ENCODE measurements around the gene CCSER1.
"Not testable (repeated sequence)": the region's sequence is repeated elsewhere in the genome, so short reads cannot be mapped to it uniquely, and the experiment has no call there.

The CCSER1 gene

GRCh38 chr4:91258326-91258725, 1131.1 kb downstream of the CCSER1 start:
- no peak for DNase-seq

DNA sequence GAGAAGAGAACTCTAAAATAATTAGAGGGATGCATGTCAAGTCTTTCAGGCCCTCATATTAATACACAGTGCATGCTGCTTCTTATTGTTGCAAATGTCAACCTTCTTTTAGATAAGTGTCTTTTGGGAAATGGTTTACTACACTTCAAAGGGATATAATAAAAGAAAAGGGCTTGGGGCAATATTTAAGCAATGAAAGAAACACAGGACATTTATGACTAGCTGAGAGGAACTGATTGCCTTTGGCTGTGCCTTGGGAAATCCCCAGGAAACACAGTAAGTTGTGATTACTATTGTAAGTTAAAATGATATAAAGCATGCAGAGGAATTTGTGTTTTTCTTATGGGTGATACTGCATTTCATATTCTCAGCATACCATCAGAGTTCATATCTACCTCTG, 1140.3 kb downstream of the CCSER1 start:
- no peak for DNase-seq

- DNase-seq: not testable (repeated sequence)
Measured at GRCh38 chr4:91268481-91268880, 1141.3 kb downstream of the CCSER1 start.

- no peak for DNase-seq
Measured at GRCh38 chr4:91268913-91269312, 1141.7 kb downstream of the CCSER1 start.

DNA sequence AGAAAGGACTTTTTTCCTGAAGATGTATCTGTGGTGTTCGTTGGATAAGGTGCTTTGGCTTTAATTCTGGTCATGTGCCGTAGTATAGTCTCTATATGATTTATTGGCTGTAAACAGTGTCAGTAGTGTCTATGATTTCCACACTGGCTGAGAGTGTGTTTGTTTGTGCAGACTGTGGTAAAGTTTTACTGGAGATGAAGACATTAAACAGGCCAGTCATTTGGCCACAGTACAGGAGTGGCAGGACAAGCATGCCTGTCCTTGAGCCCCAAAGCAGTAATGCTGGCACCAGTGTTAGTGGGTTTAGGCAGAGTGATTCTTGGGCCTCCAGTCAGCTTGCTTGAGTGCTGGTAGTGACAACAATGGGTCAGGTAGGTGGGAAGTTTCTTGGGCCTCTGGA, 1152.7 kb downstream of the CCSER1 start:
- DNase-seq: no peak

DNA sequence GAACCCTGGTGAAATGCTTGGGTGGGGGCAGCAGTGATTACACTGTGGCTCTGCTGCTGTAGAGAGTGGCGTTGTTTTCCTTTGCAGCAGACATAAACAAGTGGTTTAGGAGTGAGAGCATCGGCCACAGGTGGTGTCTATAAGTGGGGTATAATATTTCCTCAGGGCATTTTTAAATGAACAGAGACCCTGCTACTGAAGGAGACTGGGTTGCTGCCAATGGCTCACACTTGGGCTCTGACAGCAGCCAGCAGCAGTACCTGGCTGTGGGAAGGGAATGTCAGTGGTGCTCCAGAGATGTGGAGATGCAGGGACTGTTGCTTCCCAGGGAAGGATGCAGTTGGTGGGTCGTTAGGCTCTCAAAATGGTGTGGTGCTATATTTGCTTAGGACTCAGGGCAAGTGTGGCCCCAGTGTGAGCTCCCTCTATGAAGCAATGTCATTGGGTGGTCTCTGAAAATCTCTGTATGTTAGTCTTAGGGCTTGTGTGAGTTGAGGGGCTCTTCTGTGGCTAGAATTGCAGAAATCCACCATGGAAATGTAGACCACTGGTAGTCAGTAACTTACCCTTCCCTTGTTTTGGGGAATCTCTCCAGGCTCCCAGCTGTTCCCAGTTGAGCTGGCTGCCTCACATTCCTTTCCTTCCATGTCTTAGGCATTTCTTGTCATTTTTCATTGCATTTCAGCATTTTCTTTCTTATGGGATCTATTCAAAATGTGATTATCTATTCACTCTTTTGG, 1153.5 kb downstream of the CCSER1 start:
- no peak for DNase-seq

GRCh38 chr4:91282217-91282616, 1155.0 kb downstream of the CCSER1 start:
- DNase-seq: no peak

DNA sequence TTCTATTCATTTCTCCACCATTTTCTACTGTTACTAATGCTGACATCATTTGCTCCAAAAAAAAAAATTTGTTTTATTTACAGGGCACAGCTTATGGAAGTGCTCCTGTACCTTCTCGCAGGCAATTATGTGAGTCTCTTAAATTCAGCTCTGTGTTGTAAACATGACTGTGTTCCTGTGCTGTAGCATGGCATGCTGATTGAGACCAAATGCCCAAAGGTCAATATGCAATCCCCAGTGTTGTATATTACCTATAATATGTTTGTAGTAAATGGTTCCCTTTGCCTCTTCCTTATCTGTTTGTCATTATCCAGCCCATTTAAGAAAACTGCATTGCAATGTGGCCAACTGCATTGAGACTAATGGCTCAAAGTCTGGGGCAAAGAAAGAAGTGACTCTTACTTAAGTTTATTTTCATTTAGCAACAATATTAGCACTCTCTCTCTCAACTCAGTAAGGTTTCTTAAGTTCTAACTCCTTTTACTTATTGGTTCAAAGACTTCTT, 1156.6 kb downstream of the CCSER1 start:
- DNase-seq: no peak

DNA sequence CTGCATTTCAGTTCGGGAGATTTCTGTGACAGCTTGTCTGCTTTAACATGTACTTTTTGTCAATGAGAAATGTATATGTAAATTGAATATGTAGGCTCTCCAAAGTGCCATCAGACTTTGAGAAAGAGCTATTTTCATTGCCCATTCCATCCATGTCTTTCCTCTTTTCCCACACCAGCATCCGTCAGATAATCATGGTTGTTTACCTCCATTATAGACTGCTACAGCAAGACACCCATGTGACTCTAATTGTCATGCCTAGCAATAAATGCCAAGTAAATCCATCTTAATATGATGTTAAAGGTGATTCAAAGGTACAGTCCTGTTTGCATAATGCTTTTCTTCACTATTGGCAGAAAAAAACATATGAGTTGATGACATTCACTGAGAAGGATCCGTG, 1157.3 kb downstream of the CCSER1 start:
- no peak for DNase-seq

DNA sequence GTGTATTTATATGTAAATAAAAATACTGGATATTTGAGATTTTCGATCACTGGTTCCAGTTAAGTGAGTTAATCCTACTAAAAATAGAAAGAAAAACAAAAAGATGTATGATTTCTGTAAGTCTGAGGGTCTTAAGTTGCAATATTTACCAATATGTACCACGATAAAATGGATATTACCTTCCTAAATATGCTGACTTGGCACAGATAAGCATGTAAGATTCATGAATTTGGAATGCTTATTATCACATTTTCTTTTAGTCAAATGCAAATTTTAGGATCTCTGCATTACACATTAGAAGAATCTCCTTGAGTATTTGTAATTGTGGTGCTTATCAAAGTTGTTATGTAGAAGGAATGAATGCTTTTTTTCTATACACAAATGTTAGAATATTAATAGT, 1158.3 kb downstream of the CCSER1 start:
- DNase-seq: no peak

- DNase-seq: no peak
Measured at GRCh38 chr4:91288702-91289311, 1161.6 kb downstream of the CCSER1 start.

- DNase-seq: no peak
Measured at GRCh38 chr4:91298156-91298700, 1171.0 kb downstream of the CCSER1 start.

DNA sequence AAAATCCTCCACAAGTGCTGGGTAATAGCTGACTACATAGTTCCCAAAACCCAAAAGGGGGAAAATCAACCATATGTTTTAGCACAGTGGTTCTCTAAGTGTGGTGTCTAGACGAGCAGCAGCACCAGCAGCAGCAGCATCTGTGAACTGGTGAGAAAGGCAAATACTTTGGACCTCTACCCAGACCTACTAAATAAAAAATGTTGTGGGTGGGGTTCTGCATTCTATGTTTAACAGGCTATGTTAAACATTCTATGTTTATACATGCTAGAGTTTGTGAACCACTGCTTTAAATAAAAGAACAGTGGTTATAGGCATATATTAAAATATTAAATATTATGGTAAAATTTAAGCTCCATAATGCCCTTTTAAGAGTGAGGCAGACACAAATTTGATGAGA, 1171.6 kb downstream of the CCSER1 start:
- DNase-seq: no peak

DNA sequence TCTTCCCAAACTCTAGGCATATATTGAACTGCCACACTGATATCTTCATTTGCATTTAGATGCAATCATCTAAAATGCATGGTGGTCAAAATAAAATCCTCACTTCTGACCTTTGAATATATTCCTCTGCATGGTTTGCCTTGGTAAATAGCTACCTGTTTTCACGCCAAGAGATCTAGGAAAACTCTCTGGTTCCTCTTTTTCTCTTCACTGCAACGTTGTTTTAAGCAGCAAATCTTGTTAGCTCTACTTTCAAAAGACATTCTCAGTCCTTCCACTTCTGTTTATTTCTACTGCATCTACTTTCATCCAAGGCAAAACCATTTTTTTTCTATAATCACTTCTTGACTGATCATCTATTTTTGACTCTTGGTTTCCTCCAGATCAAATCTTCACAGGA, 1174.9 kb downstream of the CCSER1 start:
- no peak for DNase-seq

- no peak for DNase-seq
Measured at GRCh38 chr4:91304292-91304691, 1177.1 kb downstream of the CCSER1 start.

DNA sequence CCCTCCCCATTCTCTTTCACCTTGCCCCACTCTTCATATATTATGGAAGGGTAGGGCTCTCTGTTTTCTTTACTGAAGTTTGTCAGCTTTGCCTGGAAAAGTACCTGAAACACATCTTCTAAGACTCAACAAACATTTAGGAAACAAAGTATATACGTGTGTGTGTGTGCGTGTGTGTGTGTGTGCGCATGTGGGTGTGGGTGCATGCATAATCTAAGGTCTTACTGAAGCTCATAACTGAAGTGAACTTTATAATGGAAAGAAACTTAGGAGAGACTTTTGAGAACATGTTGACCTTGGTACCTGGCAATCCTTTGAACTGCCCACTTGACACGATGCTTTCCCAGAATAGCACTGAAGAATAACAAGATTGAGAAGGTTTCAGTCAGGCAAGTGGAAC, 1190.2 kb downstream of the CCSER1 start:
- DNase-seq: no peak

DNA sequence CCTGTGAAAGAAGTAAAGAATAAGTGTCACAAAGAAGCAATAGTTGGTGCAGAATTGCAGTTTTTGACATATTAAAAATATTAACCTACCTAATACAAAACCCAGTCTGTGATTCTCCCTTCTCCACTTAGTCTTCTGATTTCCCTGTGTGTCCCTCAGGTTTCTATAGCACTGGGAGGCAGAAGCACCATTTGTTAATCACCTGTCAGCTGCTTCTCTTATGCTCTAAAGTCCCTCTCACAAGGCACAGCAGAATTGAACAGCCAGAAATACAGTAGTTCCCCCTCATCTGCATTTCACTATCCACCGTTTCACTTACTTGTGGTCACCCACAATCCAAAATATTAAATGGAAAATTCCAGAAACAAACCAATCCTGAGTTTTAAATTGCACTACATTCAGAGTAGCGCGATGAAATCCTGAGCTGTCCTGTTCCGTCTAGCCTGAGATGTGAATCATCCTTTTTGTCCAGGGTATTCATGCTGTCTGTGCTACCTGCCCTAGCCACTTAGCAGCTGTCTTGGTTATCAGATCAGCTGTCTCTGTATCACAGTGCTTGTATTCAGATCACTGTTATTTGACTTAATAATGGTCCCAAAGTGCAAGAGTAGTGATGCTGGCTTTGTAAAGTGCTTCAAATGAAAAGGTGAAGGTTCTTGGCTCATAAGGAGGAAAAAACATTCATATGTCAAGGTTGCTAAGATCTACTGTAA, 1192.5 kb downstream of the CCSER1 start:
- no peak for DNase-seq

DNA sequence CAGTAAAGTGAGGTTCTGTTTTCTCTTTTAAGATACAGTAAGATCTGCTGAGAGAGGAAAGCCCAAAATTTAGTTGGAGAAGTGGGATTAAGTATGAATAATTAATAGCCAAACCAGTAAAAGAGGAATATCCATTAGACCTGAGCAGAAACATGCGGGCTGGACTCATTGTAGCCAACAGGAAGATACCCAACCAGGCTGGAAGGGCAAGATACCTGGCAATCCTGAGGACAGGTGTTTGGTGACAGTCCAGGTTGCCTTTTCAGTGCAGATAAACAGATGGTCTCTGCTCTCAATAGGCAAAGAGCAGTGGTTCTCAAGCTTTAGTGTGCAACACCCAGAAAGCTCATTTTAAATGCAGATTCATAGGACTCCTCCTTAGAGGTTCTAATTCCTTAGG, 1195.8 kb downstream of the CCSER1 start:
- no peak for DNase-seq

DNA sequence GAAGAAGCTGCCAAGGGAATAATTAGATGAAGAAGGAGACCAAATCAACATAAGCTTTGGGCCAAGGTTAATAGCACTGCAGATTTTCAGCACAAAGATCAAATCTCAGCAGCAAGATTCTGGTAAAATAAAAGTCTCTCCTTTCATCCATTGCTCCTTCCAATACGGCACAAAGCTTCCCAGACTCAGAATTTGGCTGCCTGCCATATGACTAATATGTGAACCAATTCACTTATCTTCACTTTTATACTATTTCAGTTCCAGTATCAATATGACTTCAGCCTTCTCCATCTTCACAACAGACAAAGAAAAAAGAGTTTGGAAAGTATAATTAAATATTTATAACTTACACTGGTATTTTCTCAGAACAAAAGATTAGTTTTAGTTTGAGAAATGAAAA, 1198.3 kb downstream of the CCSER1 start:
- peak in 9 of 56 donors; percentile 0 to 36 (median 2) for DNase-seq

DNA sequence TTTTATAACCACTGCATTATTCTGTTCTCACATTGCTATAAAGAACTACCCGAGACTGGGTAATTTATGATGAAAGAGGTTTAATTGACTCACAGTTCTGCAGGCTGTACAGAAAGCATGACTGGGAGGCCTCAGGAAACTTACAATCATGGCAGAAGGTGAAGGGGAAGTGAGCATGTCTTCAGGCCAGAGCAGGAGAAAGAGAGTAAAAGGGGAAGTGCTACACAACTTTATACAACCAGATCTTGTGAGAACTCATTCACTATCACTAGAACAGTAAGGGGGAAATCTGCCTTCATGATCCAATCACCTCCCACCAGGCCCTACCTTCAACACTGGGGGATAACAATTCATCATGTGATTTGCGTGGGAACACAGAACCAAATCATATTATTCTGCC, 1199.0 kb downstream of the CCSER1 start:
- DNase-seq: not testable (repeated sequence)

DNA sequence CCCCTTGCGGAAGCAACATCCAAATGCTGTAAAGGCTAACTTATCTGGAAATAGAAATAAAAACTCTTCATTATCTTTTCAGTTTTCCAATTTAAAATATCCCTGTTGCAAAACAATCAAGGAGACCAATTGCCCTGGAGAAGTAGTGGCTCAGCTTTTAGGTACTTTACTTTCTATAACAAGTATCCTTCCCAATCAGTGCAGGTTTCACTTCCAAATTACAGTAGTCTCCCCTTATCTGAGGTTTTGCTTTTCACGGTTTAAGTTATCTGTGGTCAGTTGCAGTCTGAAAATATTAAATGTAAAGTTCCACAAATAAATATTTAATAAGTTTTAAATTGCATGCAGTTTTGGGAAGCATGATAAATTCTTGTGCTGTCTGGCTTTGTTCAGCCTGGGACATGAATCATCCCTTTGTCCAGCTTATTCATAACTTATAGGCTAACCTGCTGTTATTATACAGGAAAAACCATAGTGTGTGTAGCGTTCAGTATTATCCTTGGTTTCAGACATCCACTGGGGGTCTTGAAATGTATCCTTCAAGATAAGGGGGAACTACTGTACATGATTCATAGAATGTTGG, 1203.5 kb downstream of the CCSER1 start:
- no peak for DNase-seq

- no peak for DNase-seq
Measured at GRCh38 chr4:91340822-91341221, 1213.6 kb downstream of the CCSER1 start.
